GM12872 (cell line): ENCODE data around the gene HBEGF.

Experiments
- CTCF ChIP-seq: IDR thresholded peaks from 3 replicates; pipeline ENCODE4 v1.5.1; 2011; ENCODE audit warnings: low read depth, mild to moderate bottlenecking, low read length, moderate library complexity; ENCODE audit not compliant: insufficient read depth

HBEGF gene

GRCh38 chr5:140365282-140365681, 18.9 kb upstream of the HBEGF start:
- no peak for TF ChIP-seq CTCF

GRCh38 chr5:140364472-140364765, 18.0 kb upstream of the HBEGF start:
- TF ChIP-seq CTCF: no peak

GRCh38 chr5:140363631-140364471, 17.4 kb upstream of the HBEGF start:
- no peak for TF ChIP-seq CTCF

GRCh38 chr5:140362875-140363630, 16.6 kb upstream of the HBEGF start:
- peak; percentile 98 for TF ChIP-seq CTCF

- TF ChIP-seq CTCF: no peak
Observed at GRCh38 chr5:140362311-140362710, 15.9 kb upstream of the HBEGF start.

GRCh38 chr5:140361901-140362300, 15.5 kb upstream of the HBEGF start:
- TF ChIP-seq CTCF: no peak

GRCh38 chr5:140360681-140361479, 14.5 kb upstream of the HBEGF start:
- no peak for TF ChIP-seq CTCF
